ENCODE data around the gene BMP2K. TPM values are rescaled to one million over a fixed set of nuclear protein-coding genes. Genes with fewer than 3 reads are reported as not detected.
"Not testable (repeated sequence)": the region's sequence is repeated elsewhere in the genome, so short reads cannot be mapped to it uniquely, and the experiment has no call there.

Gene BMP2K
- polyA plus RNA-seq, 1 donor = 17.2 TPM

GRCh38 chr4:78864405-78865024, 88.4 kb downstream of the BMP2K start:
- DNase-seq = peak; percentile 59

GRCh38 chr4:78865451-78865850, 89.3 kb downstream of the BMP2K start:
- no peak for DNase-seq

GRCh38 chr4:78868712-78869111, 92.6 kb downstream of the BMP2K start:
- not testable (repeated sequence) for DNase-seq

GRCh38 chr4:78870056-78870455, 93.9 kb downstream of the BMP2K start:
- no peak for DNase-seq

- DNase-seq = no peak
These were observed 100.6 kb downstream of the BMP2K start for GRCh38 chr4:78876568-78877320.

- no peak for DNase-seq
These were observed 101.9 kb downstream of the BMP2K start for GRCh38 chr4:78878031-78878430.

GRCh38 chr4:78880874-78881492, 104.8 kb downstream of the BMP2K start:
- DNase-seq = no peak

GRCh38 chr4:78885598-78885997, 109.4 kb downstream of the BMP2K start:
- DNase-seq = no peak

- DNase-seq = no peak
These were observed 113.8 kb downstream of the BMP2K start for GRCh38 chr4:78889955-78890354.

- DNase-seq = no peak
These were observed 123.2 kb downstream of the BMP2K start for GRCh38 chr4:78899302-78899701.

- DNase-seq = no peak
These were observed 125.7 kb downstream of the BMP2K start for GRCh38 chr4:78901882-78902281.

- no peak for DNase-seq
These were observed 126.1 kb downstream of the BMP2K start for GRCh38 chr4:78902298-78902697.

GRCh38 chr4:78904143-78904542, 128.0 kb downstream of the BMP2K start:
- DNase-seq = no peak

GRCh38 chr4:78907638-78908037, 131.5 kb downstream of the BMP2K start:
- DNase-seq = no peak

- DNase-seq = not testable (repeated sequence)
These were observed 132.8 kb downstream of the BMP2K start for GRCh38 chr4:78908974-78909373.

- DNase-seq = no peak
These were observed 134.5 kb downstream of the BMP2K start for GRCh38 chr4:78910612-78911011.

- DNase-seq = no peak
These were observed 146.1 kb downstream of the BMP2K start for GRCh38 chr4:78922207-78922606.

GRCh38 chr4:78923464-78924312, 147.5 kb downstream of the BMP2K start:
- no peak for DNase-seq

- DNase-seq = no peak
These were observed 150.7 kb downstream of the BMP2K start for GRCh38 chr4:78926826-78927225.

GRCh38 chr4:78928835-78929234, 152.7 kb downstream of the BMP2K start:
- no peak for DNase-seq

- DNase-seq = no peak
These were observed 154.0 kb downstream of the BMP2K start for GRCh38 chr4:78930016-78930629.

- no peak for DNase-seq
These were observed 160.8 kb downstream of the BMP2K start for GRCh38 chr4:78936989-78937388.

Data from hindlimb muscle (tissue), 1 donor.